GM12878 (cell line): ENCODE results near the gene TDP1. TPM values are rescaled to one million over a fixed set of nuclear protein-coding genes. Genes with fewer than 3 reads are reported as not detected.

Experiments used
- CBX5 ChIP-seq: sonication (generic); IDR thresholded peaks from 2 replicates; pipeline ENCODE4 v1.6.1; 2016; ENCODE audit warnings: low read depth, moderate library complexity, mild to moderate bottlenecking, inconsistent platforms
- IKZF2 ChIP-seq, 2 experiments: fragments of 450-650 bp; IDR thresholded peaks; 2 replicates each; pipeline ENCODE4 v1.6.1; 2017; ENCODE audit warnings: mild to moderate bottlenecking in 2 of 2, moderate library complexity in 2 of 2
- MEF2B ChIP-seq: fragments of 450-650 bp; IDR thresholded peaks from 2 replicates; pipeline ENCODE4 v1.6.1; 2018; ENCODE audit warnings: mild to moderate bottlenecking, moderate library complexity; ENCODE audit not compliant: partially characterized antibody, poor library complexity, severe bottlenecking
- POLR2AphosphoS5 ChIP-seq: IDR thresholded peaks from 2 replicates; pipeline ENCODE4 v1.6.1; 2011; ENCODE audit warnings: mild to moderate bottlenecking, low read length, inconsistent platforms
- SUZ12 ChIP-seq: fragments of 200-600 bp; sonication (generic); IDR thresholded peaks from one replicate; pipeline ENCODE4 v1.6.1; 2018; ENCODE audit warnings: antibody characterized with exemption, mild to moderate bottlenecking; ENCODE audit not compliant: unreplicated experiment
- TARDBP ChIP-seq: IDR thresholded peaks from 2 replicates; pipeline ENCODE4 v1.6.1; 2016; ENCODE audit warnings: borderline replicate concordance
- polyA plus RNA-seq, 11 experiments: library from polyadenylated mRNA; depleted of rRNA in 4 of 11; unstranded in 6 of 11; stranded (reverse) in 5 of 11; fragments of >200 nt; fragmentation: Nextera tagmentation in 4 of 11; fragmentation: Illumina TruSeq in 1 of 11; extraction: Ambion mirVana in 4 of 11; extraction: Trizol in 1 of 11; gene quantifications; 1 replicate in 1 of 11; 2 replicates in 10 of 11; pipeline versions ENCODE4 v1.2.1 to v1.2.3, GENCODE V29; 2011 to 2016; ENCODE audit warnings: inconsistent platforms in 2 of 11, missing spikeins in 2 of 11, low read depth in 1 of 11
- total RNA-seq, 4 experiments: library from RNA; depleted of rRNA in 3 of 4; stranded (reverse); fragments of >200 nt in 3 of 4; fragmentation: Illumina TruSeq in 1 of 4; extraction: Trizol in 1 of 4; gene quantifications; 2 replicates each; pipeline versions ENCODE4 v1.2.1 to v1.2.3, GENCODE V29; 2013 to 2021
- TF ChIP-seq, protein P1 (sequence below): fragments of 450-650 bp; formaldehyde crosslinking; IDR thresholded peaks from 2 replicates; pipeline ENCODE4 v1.4.0; 2020; ENCODE audit warnings: mild to moderate bottlenecking, moderate library complexity

TDP1 gene
- total and polyA plus RNA-seq, 10 of the 15 experiments (the other 5 are each of a cell fraction or from before 2014, with no cell fraction given), result 40.2 to 60.4 (median 54.1) TPM

DNA sequence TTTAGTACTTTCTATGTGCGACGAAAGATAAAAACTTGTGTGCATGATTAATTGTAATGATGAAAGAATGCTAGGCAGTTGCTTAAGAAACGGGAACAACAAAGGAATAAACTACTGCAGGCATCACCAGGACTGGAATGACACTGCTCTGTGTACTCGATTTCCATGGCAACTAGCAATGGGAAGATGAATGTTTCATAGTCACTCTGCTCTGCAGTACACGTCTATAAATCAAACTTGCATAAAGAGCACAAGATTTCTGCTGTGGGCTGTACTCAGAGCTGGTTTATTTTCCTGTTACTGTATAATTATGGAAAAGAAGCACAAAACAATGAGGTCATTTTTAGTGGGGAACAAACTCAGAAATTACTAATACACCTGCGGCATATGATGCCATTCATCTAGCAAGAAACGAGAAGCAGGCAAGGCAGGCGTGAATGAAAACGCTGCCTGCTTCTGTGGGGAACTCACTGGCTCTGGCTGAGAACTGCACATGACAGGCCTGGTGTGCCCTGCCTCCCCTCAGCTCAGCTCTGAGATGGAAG lies 43.0 kb upstream of the TDP1 start (continued):
- TF ChIP-seq, protein P1, sequence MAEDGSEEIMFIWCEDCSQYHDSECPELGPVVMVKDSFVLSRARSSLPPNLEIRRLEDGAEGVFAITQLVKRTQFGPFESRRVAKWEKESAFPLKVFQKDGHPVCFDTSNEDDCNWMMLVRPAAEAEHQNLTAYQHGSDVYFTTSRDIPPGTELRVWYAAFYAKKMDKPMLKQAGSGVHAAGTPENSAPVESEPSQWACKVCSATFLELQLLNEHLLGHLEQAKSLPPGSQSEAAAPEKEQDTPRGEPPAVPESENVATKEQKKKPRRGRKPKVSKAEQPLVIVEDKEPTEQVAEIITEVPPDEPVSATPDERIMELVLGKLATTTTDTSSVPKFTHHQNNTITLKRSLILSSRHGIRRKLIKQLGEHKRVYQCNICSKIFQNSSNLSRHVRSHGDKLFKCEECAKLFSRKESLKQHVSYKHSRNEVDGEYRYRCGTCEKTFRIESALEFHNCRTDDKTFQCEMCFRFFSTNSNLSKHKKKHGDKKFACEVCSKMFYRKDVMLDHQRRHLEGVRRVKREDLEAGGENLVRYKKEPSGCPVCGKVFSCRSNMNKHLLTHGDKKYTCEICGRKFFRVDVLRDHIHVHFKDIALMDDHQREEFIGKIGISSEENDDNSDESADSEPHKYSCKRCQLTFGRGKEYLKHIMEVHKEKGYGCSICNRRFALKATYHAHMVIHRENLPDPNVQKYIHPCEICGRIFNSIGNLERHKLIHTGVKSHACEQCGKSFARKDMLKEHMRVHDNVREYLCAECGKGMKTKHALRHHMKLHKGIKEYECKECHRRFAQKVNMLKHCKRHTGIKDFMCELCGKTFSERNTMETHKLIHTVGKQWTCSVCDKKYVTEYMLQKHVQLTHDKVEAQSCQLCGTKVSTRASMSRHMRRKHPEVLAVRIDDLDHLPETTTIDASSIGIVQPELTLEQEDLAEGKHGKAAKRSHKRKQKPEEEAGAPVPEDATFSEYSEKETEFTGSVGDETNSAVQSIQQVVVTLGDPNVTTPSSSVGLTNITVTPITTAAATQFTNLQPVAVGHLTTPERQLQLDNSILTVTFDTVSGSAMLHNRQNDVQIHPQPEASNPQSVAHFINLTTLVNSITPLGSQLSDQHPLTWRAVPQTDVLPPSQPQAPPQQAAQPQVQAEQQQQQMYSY (CRISPR knock-in tag), result no peak
- TF ChIP-seq POLR2AphosphoS5, result no peak
- TF ChIP-seq SUZ12, result no peak
- no peak for TF ChIP-seq TARDBP
- TF ChIP-seq IKZF2 (IDR thresholded peaks at IDR 0.05), result no peak
- no peak for TF ChIP-seq CBX5
- no peak for TF ChIP-seq MEF2B
